ENCODE results near the gene HIP1R.

GRCh38 chr12:122866379-122866778, 31.1 kb downstream of the HIP1R start:
- no peak for TF ChIP-seq CTCF (conservative IDR thresholded peaks at IDR 0.05; ENCODE audit: low read depth in 2 of 2)
- no peak for TF ChIP-seq POLR2AphosphoS5 (IDR thresholded peaks at IDR 0.05; ENCODE audit: low read depth)
- TF ChIP-seq EZH2 (IDR thresholded peaks at IDR 0.05; ENCODE audit: low read depth, unreplicated experiment) = no peak
- no peak for TF ChIP-seq REST (IDR thresholded peaks at IDR 0.05; ENCODE audit: unreplicated experiment)
- TF ChIP-seq NANOG (IDR thresholded peaks at IDR 0.05; ENCODE audit: borderline replicate concordance) = no peak
- TF ChIP-seq EZH2phosphoT487 (IDR thresholded peaks at IDR 0.05; ENCODE audit: unreplicated experiment) = no peak
- TF ChIP-seq ZNF114 (CRISPR knock-in tag; IDR thresholded peaks at IDR 0.05) = no peak
- TF ChIP-seq STAT1 (IDR thresholded peaks at IDR 0.05; ENCODE audit: unreplicated experiment) = no peak
- no peak for TF ChIP-seq CREB1 (CRISPR knock-in tag; IDR thresholded peaks at IDR 0.05; ENCODE audit: low read depth)

Measured in GM23338 (cell line).